Neuronal stem cell (in vitro differentiated cells): ENCODE measurements around the gene LIG3.

Experiments used
- DNase-seq: peaks from one replicate; pipeline ENCODE4 v3.0.0-alpha.2; 2013; ENCODE audit warnings: low spot score
- H2AFZ ChIP-seq: one replicate; pipeline ENCODE4 v1.6.1; 2013; ENCODE audit warnings: mild to moderate bottlenecking, low read length, inconsistent platforms
- H2AK5ac ChIP-seq: 2 replicates; pipeline ENCODE4 v1.6.1; 2013; ENCODE audit warnings: low read depth, mild to moderate bottlenecking, inconsistent platforms, low read length, moderate library complexity, mixed read lengths
- H2BK120ac ChIP-seq: 2 replicates; pipeline ENCODE4 v1.6.1; 2013; ENCODE audit warnings: low read depth, mild to moderate bottlenecking, inconsistent platforms, low read length, moderate library complexity, mixed read lengths
- H2BK12ac ChIP-seq: one replicate; pipeline ENCODE4 v1.6.1; 2013; ENCODE audit warnings: low read length, inconsistent platforms
- H2BK15ac ChIP-seq: 2 replicates; pipeline ENCODE4 v1.6.1; 2013; ENCODE audit warnings: mild to moderate bottlenecking, low read length, inconsistent platforms, mixed read lengths
- H2BK5ac ChIP-seq: one replicate; pipeline ENCODE4 v1.6.1; 2013; ENCODE audit warnings: inconsistent platforms, mild to moderate bottlenecking, low read length, moderate library complexity
- H3K14ac ChIP-seq: one replicate; pipeline ENCODE4 v1.6.1; 2013; ENCODE audit warnings: low read length, inconsistent platforms
- H3K18ac ChIP-seq: 2 replicates; pipeline ENCODE4 v1.6.1; 2013; ENCODE audit warnings: low read length, inconsistent platforms
- H3K23ac ChIP-seq: 2 replicates; pipeline ENCODE4 v1.6.1; 2013; ENCODE audit warnings: low read depth, mild to moderate bottlenecking, mixed read lengths, low read length, inconsistent platforms; ENCODE audit not compliant: poor library complexity
- H3K27ac ChIP-seq: replicated peaks from 3 replicates; pipeline ENCODE4 v1.5.1; 2013; ENCODE audit warnings: low read length, inconsistent platforms
- H3K27me3 ChIP-seq, 3 experiments: 2 replicates each; pipeline ENCODE4 v1.6.1; 2013; ENCODE audit warnings: low read length in 3 of 3, mild to moderate bottlenecking in 2 of 3, inconsistent platforms in 1 of 3, low read depth in 1 of 3, mixed read lengths in 1 of 3, moderate library complexity in 1 of 3; ENCODE audit not compliant: control insufficient read depth in 3 of 3, insufficient read depth in 3 of 3
- H3K36me3 ChIP-seq, 2 donors: replicated peaks in 1 of 2; 2 replicates each; pipeline ENCODE4 v1.6.1; 2013; ENCODE audit warnings: low read length in 2 of 2; ENCODE audit not compliant: control insufficient read depth in 2 of 2, insufficient read depth in 2 of 2
- H3K4ac ChIP-seq: 2 replicates; pipeline ENCODE4 v1.6.1; 2013; ENCODE audit warnings: inconsistent platforms, mild to moderate bottlenecking, low read length, moderate library complexity
- H3K4me1 ChIP-seq, 2 donors: 1 replicate in 1 of 2; 2 replicates in 1 of 2; pipeline ENCODE4 v1.6.1; 2013; ENCODE audit warnings: low read length in 2 of 2, low read depth in 1 of 2; ENCODE audit not compliant: control insufficient read depth in 2 of 2, insufficient read depth in 1 of 2
- H3K4me2 ChIP-seq: one replicate; pipeline ENCODE4 v1.6.1; 2013; ENCODE audit warnings: mild to moderate bottlenecking, low read length, inconsistent platforms; ENCODE audit not compliant: insufficient read depth, poor library complexity, severe bottlenecking
- H3K4me3 ChIP-seq, 2 donors: 2 replicates each; pipeline ENCODE4 v1.5.1; 2013; ENCODE audit warnings: low read length in 2 of 2, mild to moderate bottlenecking in 2 of 2, inconsistent platforms in 1 of 2, moderate library complexity in 1 of 2
- H3K79me1 ChIP-seq: one replicate; pipeline ENCODE4 v1.6.1; 2013; ENCODE audit warnings: low read depth, mild to moderate bottlenecking, inconsistent platforms, low read length, moderate library complexity
- H3K9ac ChIP-seq: one replicate; pipeline ENCODE4 v1.6.1; 2013; ENCODE audit warnings: mild to moderate bottlenecking, low read depth, low read length, inconsistent platforms; ENCODE audit not compliant: poor library complexity
- H3K9me3 ChIP-seq, 2 donors: replicated peaks in 1 of 2; 2 replicates each; pipeline versions ENCODE3 to v1.6.1; 2013; ENCODE audit warnings: low read length in 2 of 2, mild to moderate bottlenecking in 2 of 2, inconsistent platforms in 1 of 2, low read depth in 1 of 2, mixed read lengths in 1 of 2, moderate library complexity in 1 of 2; ENCODE audit not compliant: control insufficient read depth in 2 of 2, insufficient read depth in 1 of 2
- H4K8ac ChIP-seq: one replicate; pipeline ENCODE4 v1.6.1; 2013; ENCODE audit warnings: low read depth, mild to moderate bottlenecking, inconsistent platforms, low read length, moderate library complexity
- H4K91ac ChIP-seq: one replicate; pipeline ENCODE4 v1.6.1; 2013; ENCODE audit warnings: low read length, low read depth, mild to moderate bottlenecking, inconsistent platforms; ENCODE audit not compliant: poor library complexity
- WGBS, 2 donors: extraction: QIAGEN DNeasy Blood & Tissue Kit; methylation state at CpG; one replicate each; pipeline ENCODE4 v1.1.7; 2013; ENCODE audit warnings: missing lambda C conversion rate in 2 of 2, mixed read lengths in 1 of 2; ENCODE audit not compliant: insufficient read length in 2 of 2, insufficient replicate concordance in 1 of 2; ENCODE audit errors: extremely low coverage in 2 of 2; 5-methylcytosine and 5-hydroxymethylcytosine counted together

The LIG3 gene

GRCh38 chr17:35046740-35047283, 66.5 kb downstream of the LIG3 start:
- Histone ChIP-seq H2BK15ac (no peak overlapping the region), H3K79me1 (no peaks in the 10 kb centered on the region), H3K4me1 (peaks cover 0 to 4% of the 10 kb centered on the region in 2 donors), H3K18ac (no peak overlapping the region), H3K4me2 (no peak overlapping the region), H3K27ac (peak overlapping the region; percentile 27), H4K8ac (no peak overlapping the region), H2AFZ (no peak overlapping the region), H3K36me3 (no peaks in the 10 kb centered on the region), H3K9me3 (no peaks in the 10 kb centered on the region), H3K27me3 (no peaks in the 10 kb centered on the region), H3K9ac (no peak overlapping the region), H2AK5ac (no peak overlapping the region), H4K91ac (no peak overlapping the region), H3K4me3 (no peak overlapping the region), H3K23ac (no peak overlapping the region), H3K14ac (no peak overlapping the region), H2BK120ac (no peak overlapping the region), H2BK12ac (no peak overlapping the region), H2BK5ac (no peak overlapping the region), H3K4ac (no peak overlapping the region)
- no peak for DNase-seq
- no CpG with 5 or more reads among the region's 5 CpGs for WGBS, 2 donors

GRCh38 chr17:35048685-35049379, 68.5 kb downstream of the LIG3 start:
- no peaks in the 10 kb centered on the region for H3K9me3 ChIP-seq
- H2BK5ac ChIP-seq = no peak overlapping the region
- DNase-seq = no peak
- no peak overlapping the region for H2BK120ac ChIP-seq
- H3K27ac ChIP-seq = no peak overlapping the region
- no peak overlapping the region for H2AFZ ChIP-seq
- H3K18ac ChIP-seq = no peak overlapping the region
- H3K4me1 ChIP-seq = peaks cover 3 to 4% of the 10 kb centered on the region in 2 donors
- no peaks in the 10 kb centered on the region for H3K27me3 ChIP-seq
- H3K79me1 ChIP-seq = no peaks in the 10 kb centered on the region
- no peak overlapping the region for H3K14ac ChIP-seq
- no peak overlapping the region for H4K8ac ChIP-seq
- no peak overlapping the region for H2BK15ac ChIP-seq
- H3K23ac ChIP-seq = no peak overlapping the region
- H2BK12ac ChIP-seq = no peak overlapping the region
- no peaks in the 10 kb centered on the region for H3K36me3 ChIP-seq
- no peak overlapping the region for H2AK5ac ChIP-seq
- no peak overlapping the region for H3K9ac ChIP-seq
- no peak overlapping the region for H3K4ac ChIP-seq
- no peak overlapping the region for H4K91ac ChIP-seq
- WGBS, 2 donors = no CpG with 5 or more reads among the region's 3 CpGs
- H3K4me2 ChIP-seq = no peak overlapping the region
- no peak overlapping the region for H3K4me3 ChIP-seq

- Histone ChIP-seq H3K4me3 (no peak overlapping the region), H2BK12ac (no peak overlapping the region), H4K91ac (no peak overlapping the region), H2AK5ac (no peak overlapping the region), H3K9ac (no peak overlapping the region), H3K18ac (no peak overlapping the region), H3K27ac (no peak overlapping the region), H3K4ac (no peak overlapping the region), H2BK15ac (no peak overlapping the region), H4K8ac (no peak overlapping the region), H3K27me3 (no peaks in the 10 kb centered on the region), H3K23ac (no peak overlapping the region), H2BK120ac (no peak overlapping the region), H2AFZ (no peak overlapping the region), H3K4me1 (peaks cover 3 to 4% of the 10 kb centered on the region in 2 donors), H3K4me2 (no peak overlapping the region), H3K79me1 (no peaks in the 10 kb centered on the region), H3K36me3 (no peaks in the 10 kb centered on the region), H3K9me3 (no peaks in the 10 kb centered on the region), H3K14ac (no peak overlapping the region), H2BK5ac (no peak overlapping the region)
- WGBS, 2 donors = no CpG with 5 or more reads among the region's 2 CpGs
- no peak for DNase-seq
Observed at GRCh38 chr17:35050170-35050569, 69.9 kb downstream of the LIG3 start.

GRCh38 chr17:35051183-35051578, 70.9 kb downstream of the LIG3 start:
- no peak for DNase-seq
- Histone ChIP-seq H3K18ac (no peak overlapping the region), H3K4me3 (no peak overlapping the region), H3K27ac (no peak overlapping the region), H3K9me3 (no peaks in the 10 kb centered on the region), H2AFZ (no peak overlapping the region), H2BK12ac (no peak overlapping the region), H4K8ac (no peak overlapping the region), H3K4me1 (peaks cover 3 to 4% of the 10 kb centered on the region in 2 donors), H2BK15ac (no peak overlapping the region), H2BK5ac (no peak overlapping the region), H3K14ac (no peak overlapping the region), H3K79me1 (no peaks in the 10 kb centered on the region), H2AK5ac (no peak overlapping the region), H2BK120ac (no peak overlapping the region), H3K4me2 (no peak overlapping the region), H3K27me3 (no peaks in the 10 kb centered on the region), H4K91ac (no peak overlapping the region), H3K23ac (no peak overlapping the region), H3K36me3 (no peaks in the 10 kb centered on the region), H3K4ac (no peak overlapping the region), H3K9ac (no peak overlapping the region)
- WGBS, 2 donors = no CpG with 5 or more reads among the region's 2 CpGs
